ENCODE data around the gene COPS9.

The COPS9 gene

GRCh38 chr2:240172071-240172895 is 36.2 kb upstream of the COPS9 start:
- H3K27ac ChIP-seq (ENCODE audit: low read length), result no peak overlapping the region
- no peaks in the 10 kb centered on the region for H3K4me1 ChIP-seq (ENCODE audit: control insufficient read depth, low read depth, low read length)
- no peak overlapping the region for H3K9ac ChIP-seq (ENCODE audit: low read length)
- no peaks in the 10 kb centered on the region for H3K36me3 ChIP-seq (ENCODE audit: control insufficient read depth, low read depth, low read length)
- H3K4me3 ChIP-seq (ENCODE audit: low read length), result no peak overlapping the region
- H3K27me3 ChIP-seq (ENCODE audit: control insufficient read depth, insufficient read depth, low read length), result no peaks in the 10 kb centered on the region
- H3K9me3 ChIP-seq (ENCODE audit: control insufficient read depth, low read depth, low read length), result no peaks in the 10 kb centered on the region

- no peaks in the 10 kb centered on the region for H3K4me1 ChIP-seq (ENCODE audit: control insufficient read depth, low read depth, low read length)
- no peaks in the 10 kb centered on the region for H3K9me3 ChIP-seq (ENCODE audit: control insufficient read depth, low read depth, low read length)
- no peaks in the 10 kb centered on the region for H3K36me3 ChIP-seq (ENCODE audit: control insufficient read depth, low read depth, low read length)
- no peak overlapping the region for H3K4me3 ChIP-seq (ENCODE audit: low read length)
- no peak overlapping the region for H3K27ac ChIP-seq (ENCODE audit: low read length)
- no peak overlapping the region for H3K9ac ChIP-seq (ENCODE audit: low read length)
- H3K27me3 ChIP-seq (ENCODE audit: control insufficient read depth, insufficient read depth, low read length), result no peaks in the 10 kb centered on the region
Observed at GRCh38 chr2:240170883-240171282, 34.8 kb upstream of the COPS9 start.

GRCh38 chr2:240170354-240170735 is 34.2 kb upstream of the COPS9 start:
- Histone ChIP-seq H3K4me3 (ENCODE audit: low read length) (no peak overlapping the region), H3K36me3 (ENCODE audit: control insufficient read depth, low read depth, low read length) (no peaks in the 10 kb centered on the region), H3K27me3 (ENCODE audit: control insufficient read depth, insufficient read depth, low read length) (no peaks in the 10 kb centered on the region), H3K4me1 (ENCODE audit: control insufficient read depth, low read depth, low read length) (no peaks in the 10 kb centered on the region), H3K27ac (ENCODE audit: low read length) (no peak overlapping the region), H3K9me3 (ENCODE audit: control insufficient read depth, low read depth, low read length) (no peaks in the 10 kb centered on the region), H3K9ac (ENCODE audit: low read length) (no peak overlapping the region)

DNA sequence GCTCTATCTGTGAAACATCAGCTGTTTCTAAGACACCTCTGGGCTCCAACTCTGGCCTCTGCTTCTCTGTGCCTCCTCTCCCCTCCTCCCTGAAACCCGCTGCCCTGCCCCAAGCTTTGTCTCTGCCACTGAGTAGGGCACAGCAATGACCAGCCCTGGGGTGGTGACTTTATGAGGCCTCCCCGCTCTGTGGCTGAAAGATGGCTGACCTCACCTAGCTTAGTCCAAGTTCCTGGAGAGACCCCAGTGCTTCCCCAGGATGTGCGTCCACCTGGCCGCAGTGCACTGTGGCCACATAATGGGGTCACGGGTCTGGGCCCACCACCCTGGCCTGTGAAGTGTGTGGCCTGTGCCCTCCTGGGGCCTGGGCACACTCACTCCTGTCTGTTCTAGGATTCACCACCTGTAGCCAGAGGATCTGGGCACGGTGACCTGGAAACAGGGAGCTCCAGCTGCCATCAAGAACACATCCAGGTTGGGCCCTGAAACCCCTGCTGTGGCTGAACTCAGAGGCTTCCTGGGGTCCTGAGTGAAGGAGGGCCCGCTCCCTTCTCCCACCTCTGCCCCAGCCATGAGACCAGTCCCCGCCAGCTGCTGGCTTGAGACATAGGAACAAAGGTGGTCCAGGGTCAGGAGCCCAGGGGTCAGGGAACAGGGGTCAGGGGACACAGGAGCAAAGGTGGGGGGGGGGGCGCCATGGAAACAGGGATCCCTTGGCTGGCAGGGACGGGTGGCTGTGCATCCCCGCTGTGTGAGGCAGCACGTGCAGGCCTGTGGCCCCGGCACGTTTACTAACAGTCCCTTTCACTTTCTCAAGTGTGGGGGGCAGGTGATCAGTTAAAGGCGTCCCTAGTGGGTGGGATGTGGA is 33.6 kb upstream of the COPS9 start:
- Histone ChIP-seq H3K9me3 (ENCODE audit: control insufficient read depth, low read depth, low read length) (no peaks in the 10 kb centered on the region), H3K36me3 (ENCODE audit: control insufficient read depth, low read depth, low read length) (no peaks in the 10 kb centered on the region), H3K27me3 (ENCODE audit: control insufficient read depth, insufficient read depth, low read length) (no peaks in the 10 kb centered on the region), H3K4me1 (ENCODE audit: control insufficient read depth, low read depth, low read length) (no peaks in the 10 kb centered on the region), H3K9ac (ENCODE audit: low read length) (no peak overlapping the region), H3K4me3 (ENCODE audit: low read length) (no peak overlapping the region), H3K27ac (ENCODE audit: low read length) (no peak overlapping the region)

DNA sequence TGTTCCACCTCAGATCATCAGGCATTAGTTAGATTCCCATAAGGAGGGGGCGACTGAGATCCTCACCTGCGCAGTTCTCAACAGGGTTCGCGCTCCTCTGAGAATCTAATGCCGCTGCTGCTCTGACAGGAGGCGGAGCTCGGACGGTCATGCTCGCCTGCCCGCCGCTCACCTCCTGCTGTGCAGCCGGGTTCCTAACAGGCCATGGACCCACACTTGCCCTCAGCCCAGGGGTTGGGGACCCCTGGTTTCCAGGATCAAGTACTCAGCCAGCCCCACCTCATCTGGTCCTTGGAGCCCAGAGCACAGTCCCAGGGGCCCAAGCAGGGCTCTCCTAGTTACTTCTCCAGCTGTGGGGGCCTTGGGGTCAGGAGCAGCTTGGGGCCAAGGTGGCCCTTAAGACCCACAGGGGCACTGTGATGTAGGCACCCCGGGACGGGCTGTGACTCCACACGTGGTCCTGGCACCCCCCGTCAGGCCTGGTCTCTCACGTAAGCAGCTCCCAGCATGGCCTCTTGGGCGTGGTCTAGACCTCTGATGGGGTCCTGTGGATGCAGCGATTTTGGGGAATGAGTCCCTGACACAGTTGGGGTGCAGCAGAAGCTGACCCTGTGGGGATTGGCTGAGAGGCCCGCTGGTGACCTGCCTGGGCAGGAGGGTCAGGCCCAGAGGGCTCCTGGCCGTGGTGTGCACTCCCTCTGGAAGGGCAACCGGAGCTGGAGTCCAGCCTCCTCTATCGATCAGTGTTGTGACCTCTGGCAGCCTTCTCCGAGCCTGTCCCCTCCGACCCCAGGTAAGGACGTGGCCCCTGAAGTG is 32.6 kb upstream of the COPS9 start:
- no peak overlapping the region for H3K4me3 ChIP-seq (ENCODE audit: low read length)
- H3K27ac ChIP-seq (ENCODE audit: low read length), result no peak overlapping the region
- H3K9ac ChIP-seq (ENCODE audit: low read length), result no peak overlapping the region
- no peaks in the 10 kb centered on the region for H3K36me3 ChIP-seq (ENCODE audit: control insufficient read depth, low read depth, low read length)
- H3K9me3 ChIP-seq (ENCODE audit: control insufficient read depth, low read depth, low read length), result no peaks in the 10 kb centered on the region
- H3K27me3 ChIP-seq (ENCODE audit: control insufficient read depth, insufficient read depth, low read length), result no peaks in the 10 kb centered on the region
- H3K4me1 ChIP-seq (ENCODE audit: control insufficient read depth, low read depth, low read length), result no peaks in the 10 kb centered on the region

DNA sequence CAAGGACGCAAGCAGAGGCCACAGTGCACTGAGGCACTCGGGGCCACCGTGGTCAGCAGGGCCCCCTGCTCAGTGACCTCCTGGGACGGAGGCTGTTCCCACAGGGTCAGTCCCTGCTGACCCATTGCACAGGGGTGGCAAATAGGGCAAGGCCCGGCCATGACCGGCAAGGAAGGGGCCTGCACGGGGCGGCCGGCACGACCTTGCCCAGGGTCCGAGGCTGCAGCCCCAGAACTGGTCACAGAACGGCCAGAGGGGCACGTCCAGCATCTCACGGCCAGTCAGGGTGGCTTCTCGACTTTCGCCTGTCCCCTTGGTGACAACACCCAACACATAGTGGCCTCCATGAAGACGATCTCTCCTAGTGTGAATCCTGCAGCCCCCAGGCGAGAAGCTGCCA is 31.9 kb upstream of the COPS9 start:
- Histone ChIP-seq H3K36me3 (ENCODE audit: control insufficient read depth, low read depth, low read length) (no peaks in the 10 kb centered on the region), H3K27ac (ENCODE audit: low read length) (no peak overlapping the region), H3K27me3 (ENCODE audit: control insufficient read depth, insufficient read depth, low read length) (no peaks in the 10 kb centered on the region), H3K9ac (ENCODE audit: low read length) (no peak overlapping the region), H3K4me1 (ENCODE audit: control insufficient read depth, low read depth, low read length) (no peaks in the 10 kb centered on the region), H3K4me3 (ENCODE audit: low read length) (no peak overlapping the region), H3K9me3 (ENCODE audit: control insufficient read depth, low read depth, low read length) (no peaks in the 10 kb centered on the region)

- H3K27me3 ChIP-seq (ENCODE audit: control insufficient read depth, insufficient read depth, low read length), result no peaks in the 10 kb centered on the region
- H3K9ac ChIP-seq (ENCODE audit: low read length), result no peak overlapping the region
- no peaks in the 10 kb centered on the region for H3K36me3 ChIP-seq (ENCODE audit: control insufficient read depth, low read depth, low read length)
- no peak overlapping the region for H3K4me3 ChIP-seq (ENCODE audit: low read length)
- no peaks in the 10 kb centered on the region for H3K9me3 ChIP-seq (ENCODE audit: control insufficient read depth, low read depth, low read length)
- H3K4me1 ChIP-seq (ENCODE audit: control insufficient read depth, low read depth, low read length), result no peaks in the 10 kb centered on the region
- H3K27ac ChIP-seq (ENCODE audit: low read length), result no peak overlapping the region
Observed at GRCh38 chr2:240167588-240167880, 31.4 kb upstream of the COPS9 start.

- Histone ChIP-seq H3K9me3 (ENCODE audit: control insufficient read depth, low read depth, low read length) (no peaks in the 10 kb centered on the region), H3K27ac (ENCODE audit: low read length) (no peak overlapping the region), H3K27me3 (ENCODE audit: control insufficient read depth, insufficient read depth, low read length) (no peaks in the 10 kb centered on the region), H3K4me3 (ENCODE audit: low read length) (no peak overlapping the region), H3K4me1 (ENCODE audit: control insufficient read depth, low read depth, low read length) (no peaks in the 10 kb centered on the region), H3K9ac (ENCODE audit: low read length) (no peak overlapping the region), H3K36me3 (ENCODE audit: control insufficient read depth, low read depth, low read length) (no peaks in the 10 kb centered on the region)
Observed at GRCh38 chr2:240166761-240167587, 30.9 kb upstream of the COPS9 start.

DNA sequence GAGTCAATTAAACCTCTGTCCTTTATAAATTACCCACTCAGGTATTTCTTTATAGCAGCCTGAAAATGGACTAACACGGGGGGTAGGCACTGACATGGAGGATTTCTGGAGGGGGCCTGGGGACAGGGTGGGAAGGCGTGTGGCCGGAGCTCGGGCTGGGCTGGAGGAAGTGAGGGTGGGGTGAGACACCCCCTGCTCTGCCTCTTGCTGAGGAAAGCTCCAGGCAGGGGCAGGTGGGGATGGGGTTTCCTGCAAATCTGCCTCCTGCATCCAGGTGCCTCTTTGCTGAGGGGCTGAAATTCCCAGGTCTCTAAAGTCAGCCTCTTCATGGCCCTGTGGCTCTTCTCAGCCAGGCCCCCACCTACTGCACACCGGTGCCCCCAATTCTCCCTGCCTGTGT is 30.1 kb upstream of the COPS9 start:
- H3K36me3 ChIP-seq (ENCODE audit: control insufficient read depth, low read depth, low read length), result no peaks in the 10 kb centered on the region
- no peaks in the 10 kb centered on the region for H3K4me1 ChIP-seq (ENCODE audit: control insufficient read depth, low read depth, low read length)
- H3K27ac ChIP-seq (ENCODE audit: low read length), result no peak overlapping the region
- no peak overlapping the region for H3K9ac ChIP-seq (ENCODE audit: low read length)
- H3K27me3 ChIP-seq (ENCODE audit: control insufficient read depth, insufficient read depth, low read length), result no peaks in the 10 kb centered on the region
- H3K4me3 ChIP-seq (ENCODE audit: low read length), result no peak overlapping the region
- H3K9me3 ChIP-seq (ENCODE audit: control insufficient read depth, low read depth, low read length), result no peaks in the 10 kb centered on the region

GRCh38 chr2:240165661-240166060 is 29.6 kb upstream of the COPS9 start:
- Histone ChIP-seq H3K9me3 (ENCODE audit: control insufficient read depth, low read depth, low read length) (no peaks in the 10 kb centered on the region), H3K36me3 (ENCODE audit: control insufficient read depth, low read depth, low read length) (no peaks in the 10 kb centered on the region), H3K4me1 (ENCODE audit: control insufficient read depth, low read depth, low read length) (no peaks in the 10 kb centered on the region), H3K9ac (ENCODE audit: low read length) (no peak overlapping the region), H3K4me3 (ENCODE audit: low read length) (no peak overlapping the region), H3K27ac (ENCODE audit: low read length) (no peak overlapping the region), H3K27me3 (ENCODE audit: control insufficient read depth, insufficient read depth, low read length) (no peaks in the 10 kb centered on the region)

- H3K9me3 ChIP-seq (ENCODE audit: control insufficient read depth, low read depth, low read length), result no peaks in the 10 kb centered on the region
- no peaks in the 10 kb centered on the region for H3K27me3 ChIP-seq (ENCODE audit: control insufficient read depth, insufficient read depth, low read length)
- no peaks in the 10 kb centered on the region for H3K4me1 ChIP-seq (ENCODE audit: control insufficient read depth, low read depth, low read length)
- no peak overlapping the region for H3K9ac ChIP-seq (ENCODE audit: low read length)
- H3K27ac ChIP-seq (ENCODE audit: low read length), result no peak overlapping the region
- no peaks in the 10 kb centered on the region for H3K36me3 ChIP-seq (ENCODE audit: control insufficient read depth, low read depth, low read length)
- H3K4me3 ChIP-seq (ENCODE audit: low read length), result no peak overlapping the region
Observed at GRCh38 chr2:240165034-240165433, 28.9 kb upstream of the COPS9 start.

Measured in iPS-18a (cell line).